Natural killer cell (primary cell): ENCODE results near the gene BMPR1A. TPM values are rescaled to one million over a fixed set of nuclear protein-coding genes. Genes with fewer than 3 reads are reported as not detected.

Source experiments
- ATAC-seq, 3 donors: fragments of 150-1000 bp in 2 of 3; fragments of 200-7000 bp in 1 of 3; cut with Tn5 transposase; 1 replicate in 1 of 3; 2 replicates in 2 of 3; pipeline ENCODE4 v1.10.0; 2021; ENCODE audit warnings: mild to moderate bottlenecking in 2 of 3, moderate library complexity in 2 of 3
- DNase-seq, 2 donors: peaks; one replicate each; pipeline versions ENCODE4 v3.0.0 to v3.0.0-alpha.2; 2013 to 2021; ENCODE audit warnings: mixed read lengths in 1 of 2
- H3K27ac ChIP-seq: one replicate; pipeline ENCODE4 v1.5.1; 2013; ENCODE audit warnings: mild to moderate bottlenecking, low read length
- H3K27me3 ChIP-seq: one replicate; pipeline ENCODE4 v1.6.1; 2013; ENCODE audit warnings: low read length; ENCODE audit not compliant: control insufficient read depth, insufficient read depth
- H3K36me3 ChIP-seq: one replicate; pipeline ENCODE4 v1.6.1; 2013; ENCODE audit warnings: low read length; ENCODE audit not compliant: control insufficient read depth, insufficient read depth
- H3K4me1 ChIP-seq: one replicate; pipeline ENCODE4 v1.6.1; 2013; ENCODE audit warnings: low read length; ENCODE audit not compliant: control insufficient read depth, insufficient read depth
- H3K4me3 ChIP-seq: one replicate; pipeline ENCODE4 v1.5.1; 2013; ENCODE audit warnings: low read length
- H3K9me3 ChIP-seq: one replicate; pipeline ENCODE4 v1.6.1; 2013; ENCODE audit warnings: low read length; ENCODE audit not compliant: control insufficient read depth, insufficient read depth
- H3K27ac Mint-ChIP-seq, 2 donors: one replicate each; pipeline ENCODE4 v1.8.0; 2022; ENCODE audit warnings: mild to moderate bottlenecking in 2 of 2, mixed read lengths in 2 of 2, moderate library complexity in 1 of 2
- H3K27me3 Mint-ChIP-seq, 2 donors: one replicate each; pipeline ENCODE4 v1.8.0; 2022; ENCODE audit warnings: low read depth in 2 of 2, mixed read lengths in 2 of 2
- H3K36me3 Mint-ChIP-seq: one replicate; pipeline ENCODE4 v1.8.0; 2022; ENCODE audit warnings: mixed read lengths
- H3K4me1 Mint-ChIP-seq, 2 donors: one replicate each; pipeline ENCODE4 v1.8.0; 2022; ENCODE audit warnings: mixed read lengths in 2 of 2
- H3K4me3 Mint-ChIP-seq: one replicate; pipeline ENCODE4 v1.8.0; 2022; ENCODE audit warnings: mild to moderate bottlenecking, moderate library complexity, mixed read lengths
- H3K9me3 Mint-ChIP-seq, 2 donors: one replicate each; pipeline ENCODE4 v1.8.0; 2022; ENCODE audit warnings: mixed read lengths in 2 of 2
- CTCF ChIP-seq: fragments of 200-600 bp; IDR thresholded peaks from one replicate; pipeline ENCODE4 v1.8.0; 2022; ENCODE audit warnings: antibody characterized with exemption
- WGBS: methylation state at CpG from one replicate; pipeline ENCODE4 v1.1.7; 2013; ENCODE audit warnings: missing lambda C conversion rate; ENCODE audit not compliant: insufficient coverage; 5-methylcytosine and 5-hydroxymethylcytosine counted together
- intact Hi-C: fragments of 100-400 bp; cut with micrococcal nuclease; formaldehyde crosslinking; loops from one replicate; pipeline ENCODE4 v1.14.2; 2022
- total RNA-seq, 4 donors: library from RNA; stranded (reverse); fragments of 120-200 nt in 1 of 4; gene quantifications; one replicate each; pipeline versions ENCODE4 v1.2.3 to v1.2.4, GENCODE V29; 2013 to 2022

Gene BMPR1A
- total RNA-seq, 3 donors from 2014 or later (not counting 1 experiment from before 2014, with no cell fraction given), result 5.5 to 8.1 (median 7.7) TPM

- Histone ChIP-seq H3K27me3 (no peaks in the 10 kb centered on the region), H3K27ac (no peak overlapping the region), H3K36me3 (no peaks in the 10 kb centered on the region), H3K4me3 (no peak overlapping the region), H3K4me1 (peaks cover 17% of the 10 kb centered on the region), H3K9me3 (no peaks in the 10 kb centered on the region)
- H3K9me3 Mint-ChIP-seq, result no peaks in the 10 kb centered on the region
- TF ChIP-seq CTCF, result no peak
- ATAC-seq, result no peak
- H3K27me3 Mint-ChIP-seq, result peaks cover 0 to under 1% of the 10 kb centered on the region in 2 donors
- peaks cover 13 to 15% of the 10 kb centered on the region in 2 donors for H3K4me1 Mint-ChIP-seq
- 63% methylated on average over 6 of the region's 6 CpGs for WGBS
- intact Hi-C loops, result no loop called here
- H3K36me3 Mint-ChIP-seq, result no peaks in the 10 kb centered on the region
- DNase-seq, result no peak
- no peak overlapping the region for H3K27ac Mint-ChIP-seq
- H3K4me3 Mint-ChIP-seq, result no peak overlapping the region
These were observed 41.1 kb upstream of the BMPR1A start for GRCh38 chr10:86715156-86715795.

- no peak overlapping the region for H3K4me3 Mint-ChIP-seq
- H3K36me3 Mint-ChIP-seq, result no peaks in the 10 kb centered on the region
- intact Hi-C loops, result no loop called here
- ATAC-seq, result no peak
- no peak overlapping the region for H3K27ac Mint-ChIP-seq
- WGBS, result 89% methylated on average over 5 of the region's 5 CpGs
- no peaks in the 10 kb centered on the region for H3K27me3 ChIP-seq
- no peaks in the 10 kb centered on the region for H3K9me3 ChIP-seq
- H3K27me3 Mint-ChIP-seq, result peaks cover 0 to 6% of the 10 kb centered on the region in 2 donors
- H3K4me1 Mint-ChIP-seq, result peaks cover 7 to 10% of the 10 kb centered on the region in 2 donors
- no peaks in the 10 kb centered on the region for H3K9me3 Mint-ChIP-seq
- H3K36me3 ChIP-seq, result no peaks in the 10 kb centered on the region
- no peak for TF ChIP-seq CTCF
- peaks cover 12% of the 10 kb centered on the region for H3K4me1 ChIP-seq
- H3K4me3 ChIP-seq, result no peak overlapping the region
- DNase-seq, result no peak
- H3K27ac ChIP-seq, result no peak overlapping the region
These were observed 40.6 kb upstream of the BMPR1A start for GRCh38 chr10:86715836-86716235.

GRCh38 chr10:86716466-86716865 lies 40.0 kb upstream of the BMPR1A start:
- Histone ChIP-seq H3K27me3 (no peaks in the 10 kb centered on the region), H3K4me1 (peaks cover 10% of the 10 kb centered on the region), H3K36me3 (no peaks in the 10 kb centered on the region), H3K27ac (no peak overlapping the region), H3K4me3 (no peak overlapping the region), H3K9me3 (no peaks in the 10 kb centered on the region)
- DNase-seq, result no peak
- 95% methylated on average over 13 of the region's 13 CpGs for WGBS
- no peak overlapping the region for H3K4me3 Mint-ChIP-seq
- TF ChIP-seq CTCF, result no peak
- no peaks in the 10 kb centered on the region for H3K36me3 Mint-ChIP-seq
- peaks cover 4 to 12% of the 10 kb centered on the region in 2 donors for H3K27me3 Mint-ChIP-seq
- H3K4me1 Mint-ChIP-seq, result peaks cover 6 to 7% of the 10 kb centered on the region in 2 donors
- ATAC-seq, result no peak
- H3K9me3 Mint-ChIP-seq, result no peaks in the 10 kb centered on the region
- no peak overlapping the region for H3K27ac Mint-ChIP-seq
- intact Hi-C loops, result no loop called here

- no peak overlapping the region for H3K27ac ChIP-seq
- Mint-ChIP-seq H3K4me3 (no peak overlapping the region), H3K9me3 (no peaks in the 10 kb centered on the region), H3K27me3 (peaks cover 4 to 20% of the 10 kb centered on the region in 2 donors), H3K36me3 (no peaks in the 10 kb centered on the region), H3K4me1 (peaks cover 7 to 8% of the 10 kb centered on the region in 2 donors), H3K27ac (no peak overlapping the region)
- DNase-seq, result no peak
- no peak for ATAC-seq
- no peaks in the 10 kb centered on the region for H3K27me3 ChIP-seq
- H3K36me3 ChIP-seq, result no peaks in the 10 kb centered on the region
- WGBS, result 91% methylated on average over 8 of the region's 8 CpGs
- intact Hi-C loops, result no loop called here
- H3K4me3 ChIP-seq, result no peak overlapping the region
- peaks cover 8% of the 10 kb centered on the region for H3K4me1 ChIP-seq
- TF ChIP-seq CTCF, result no peak
- peaks cover 5% of the 10 kb centered on the region for H3K9me3 ChIP-seq
These were observed 37.9 kb upstream of the BMPR1A start for GRCh38 chr10:86718556-86718955.
